WTC11 (cell line): ENCODE data around the gene STK32B.

Experiments used
- CTCF ChIP-seq: fragments of 200-600 bp; IDR thresholded peaks from 2 replicates; pipeline ENCODE4 v1.8.0; 2022; ENCODE audit warnings: antibody characterized with exemption
- NR2C2 ChIP-seq: sonication (generic); formaldehyde crosslinking; IDR thresholded peaks from 2 replicates; pipeline ENCODE4 v1.8.0; 2022; ENCODE audit warnings: mild to moderate bottlenecking, missing genetic modification reagents

GRCh38 chr4:5165420-5166369, 114.4 kb downstream of the STK32B start:
- TF ChIP-seq CTCF, result no peak
- no peak for TF ChIP-seq NR2C2 (CRISPR knock-in tag)
